ENCODE data around the gene CMTM6. TPM values are rescaled to one million over a fixed set of nuclear protein-coding genes. Genes with fewer than 3 reads are reported as not detected.

CMTM6 gene
- total RNA-seq, 1 donor from 2014 or later, result 90.1 TPM

GRCh38 chr3:32488474-32489008 lies 14.1 kb downstream of the CMTM6 start:
- intact Hi-C loops (cut with micrococcal nuclease), result no loop called here
- Mint-ChIP-seq H3K36me3 (ENCODE audit: low read depth) (peaks cover 50% of the 10 kb centered on the region), H3K27ac (no peak overlapping the region), H3K4me3 (no peak overlapping the region), H3K4me1 (peaks cover 35% of the 10 kb centered on the region), H3K9me3 (no peaks in the 10 kb centered on the region), H3K27me3 (no peaks in the 10 kb centered on the region)
- DNase-seq, result no peak
- no peak for ATAC-seq (ENCODE audit: low read depth)
- POLR2A ChIA-PET, result interaction anchor here (1.0 kb wide), 1 partner anchor 8 kb away, joined by 3 read pairs; no protein-coding TSS in a partner anchor
- TF ChIP-seq, protein P1, sequence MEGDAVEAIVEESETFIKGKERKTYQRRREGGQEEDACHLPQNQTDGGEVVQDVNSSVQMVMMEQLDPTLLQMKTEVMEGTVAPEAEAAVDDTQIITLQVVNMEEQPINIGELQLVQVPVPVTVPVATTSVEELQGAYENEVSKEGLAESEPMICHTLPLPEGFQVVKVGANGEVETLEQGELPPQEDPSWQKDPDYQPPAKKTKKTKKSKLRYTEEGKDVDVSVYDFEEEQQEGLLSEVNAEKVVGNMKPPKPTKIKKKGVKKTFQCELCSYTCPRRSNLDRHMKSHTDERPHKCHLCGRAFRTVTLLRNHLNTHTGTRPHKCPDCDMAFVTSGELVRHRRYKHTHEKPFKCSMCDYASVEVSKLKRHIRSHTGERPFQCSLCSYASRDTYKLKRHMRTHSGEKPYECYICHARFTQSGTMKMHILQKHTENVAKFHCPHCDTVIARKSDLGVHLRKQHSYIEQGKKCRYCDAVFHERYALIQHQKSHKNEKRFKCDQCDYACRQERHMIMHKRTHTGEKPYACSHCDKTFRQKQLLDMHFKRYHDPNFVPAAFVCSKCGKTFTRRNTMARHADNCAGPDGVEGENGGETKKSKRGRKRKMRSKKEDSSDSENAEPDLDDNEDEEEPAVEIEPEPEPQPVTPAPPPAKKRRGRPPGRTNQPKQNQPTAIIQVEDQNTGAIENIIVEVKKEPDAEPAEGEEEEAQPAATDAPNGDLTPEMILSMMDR (IDR thresholded peaks at IDR 0.05), result no peak
- CTCF ChIA-PET, result interaction anchor here (1.4 kb wide), 1 partner anchor 21 kb away, joined by 4 read pairs; no protein-coding TSS in a partner anchor

- DNase-seq, result no peak
- CTCF ChIA-PET, result interaction anchor here (0.6 to 1.4 kb wide), 2 partner anchors 22 to 65 kb away, joined by 3 to 4 read pairs; no protein-coding TSS in a partner anchor
- TF ChIP-seq, protein P1 (IDR thresholded peaks at IDR 0.05), result no peak
- no peaks in the 10 kb centered on the region for H3K27me3 Mint-ChIP-seq
- no peak overlapping the region for H3K4me3 Mint-ChIP-seq
- POLR2A ChIA-PET, result interaction anchor here (0.5 to 1.0 kb wide), 2 partner anchors 8 to 9 kb away, joined by 3 to 4 read pairs; no protein-coding TSS in a partner anchor
- no peak for ATAC-seq (ENCODE audit: low read depth)
- intact Hi-C loops (cut with micrococcal nuclease), result no loop called here
- no peak overlapping the region for H3K27ac Mint-ChIP-seq
- H3K36me3 Mint-ChIP-seq (ENCODE audit: low read depth), result peaks cover 54% of the 10 kb centered on the region
- H3K9me3 Mint-ChIP-seq, result no peaks in the 10 kb centered on the region
- H3K4me1 Mint-ChIP-seq, result peaks cover 37% of the 10 kb centered on the region
Observed at GRCh38 chr3:32487781-32488473, 14.7 kb downstream of the CMTM6 start.

GRCh38 chr3:32484436-32484835 lies 18.2 kb downstream of the CMTM6 start:
- ChIA-PET POLR2A (interaction anchor here (0.6 to 3.0 kb wide), 10 partner anchors 10 to 603 kb away, joined by 3 to 38 read pairs (median 3); partner anchors contain the start of genes CMTM6 and CMTM7), CTCF (interaction anchor here (1.0 to 6.4 kb wide), 3 partner anchors 16 to 109 kb away, joined by 3 to 43 read pairs (median 3); no protein-coding TSS in a partner anchor)
- peak overlapping the region; percentile 86 for H3K27ac Mint-ChIP-seq
- H3K9me3 Mint-ChIP-seq, result no peaks in the 10 kb centered on the region
- intact Hi-C loops (cut with micrococcal nuclease), result loop anchor here (1.0 to 2.0 kb wide), 5 partner anchors 10 to 45 kb away; partner anchors contain the start of gene CMTM6
- TF ChIP-seq, protein P1 (IDR thresholded peaks at IDR 0.05), result no peak
- DNase-seq, result no peak
- peak; percentile 93 for ATAC-seq (ENCODE audit: low read depth)
- peaks cover 57% of the 10 kb centered on the region for H3K4me1 Mint-ChIP-seq
- no peaks in the 10 kb centered on the region for H3K27me3 Mint-ChIP-seq
- peak overlapping the region; percentile 65 for H3K4me3 Mint-ChIP-seq
- H3K36me3 Mint-ChIP-seq (ENCODE audit: low read depth), result peaks cover 76% of the 10 kb centered on the region

DNA sequence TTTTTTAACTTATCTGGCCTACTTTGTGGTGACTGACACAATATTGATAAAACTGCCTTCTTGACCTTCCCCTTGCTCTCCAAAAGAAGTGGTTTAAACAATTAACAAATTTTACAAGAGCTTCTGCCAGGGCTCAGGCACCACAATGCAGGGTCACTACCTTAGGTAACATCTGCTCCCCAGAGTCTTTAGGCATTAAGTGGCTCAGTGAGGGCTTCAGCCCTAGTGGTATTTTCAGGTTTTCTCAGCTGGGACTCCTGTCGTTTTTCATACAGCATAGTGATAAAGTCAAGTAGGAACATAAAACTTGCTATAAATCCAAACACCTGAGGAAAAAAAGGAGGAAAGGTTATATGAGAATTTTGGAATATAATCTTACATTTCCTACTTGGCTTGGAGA lies 18.9 kb downstream of the CMTM6 start:
- H3K4me1 Mint-ChIP-seq, result peaks cover 58% of the 10 kb centered on the region
- CTCF ChIA-PET, result interaction anchor here (1.3 to 6.4 kb wide), 2 partner anchors 15 to 86 kb away, joined by 3 to 43 read pairs; no protein-coding TSS in a partner anchor
- TF ChIP-seq, protein P1 (IDR thresholded peaks at IDR 0.05), result no peak
- POLR2A ChIA-PET, result interaction anchor here (0.8 to 3.0 kb wide), 5 partner anchors 13 to 603 kb away, joined by 3 to 38 read pairs (median 3); no protein-coding TSS in a partner anchor
- H3K9me3 Mint-ChIP-seq, result no peaks in the 10 kb centered on the region
- no peak for DNase-seq
- peak overlapping the region; percentile 19 for H3K4me3 Mint-ChIP-seq
- intact Hi-C loops (cut with micrococcal nuclease), result loop anchor here (1.0 to 2.0 kb wide), 5 partner anchors 11 to 44 kb away; partner anchors contain the start of gene CMTM6
- no peak for ATAC-seq (ENCODE audit: low read depth)
- peak overlapping the region; percentile 86 for H3K27ac Mint-ChIP-seq
- peaks cover 82% of the 10 kb centered on the region for H3K36me3 Mint-ChIP-seq (ENCODE audit: low read depth)
- H3K27me3 Mint-ChIP-seq, result no peaks in the 10 kb centered on the region

GRCh38 chr3:32482693-32483092 lies 20.0 kb downstream of the CMTM6 start:
- DNase-seq, result no peak
- Mint-ChIP-seq H3K27ac (peak overlapping the region; percentile 33), H3K27me3 (no peaks in the 10 kb centered on the region), H3K36me3 (ENCODE audit: low read depth) (peaks cover 80% of the 10 kb centered on the region), H3K4me3 (no peak overlapping the region), H3K4me1 (peaks cover 59% of the 10 kb centered on the region), H3K9me3 (no peaks in the 10 kb centered on the region)
- TF ChIP-seq, protein P1 (IDR thresholded peaks at IDR 0.05), result no peak
- POLR2A ChIA-PET, result interaction anchor here (1.0 to 3.0 kb wide), 3 partner anchors 14 to 44 kb away, joined by 3 to 38 read pairs (median 5); no protein-coding TSS in a partner anchor
- intact Hi-C loops (cut with micrococcal nuclease), result no loop called here
- ATAC-seq (ENCODE audit: low read depth), result no peak
- CTCF ChIA-PET, result interaction anchor here (6.4 kb wide), 1 partner anchor 14 kb away, joined by 43 read pairs; no protein-coding TSS in a partner anchor

Data from activated B cell treated with CpG ODN at 0.5 μM for 24 hours (primary cell).